K562 (cell line): ENCODE measurements around the gene DPY30. TPM values are rescaled to one million over a fixed set of nuclear protein-coding genes. Genes with fewer than 3 reads are reported as not detected.
"Not testable (repeated sequence)": the region's sequence is repeated elsewhere in the genome, so short reads cannot be mapped to it uniquely, and the experiment has no call there.

Experiments
- ATAC-seq: fragments of 200-7000 bp; cut with Tn5 transposase; 3 replicates; pipeline ENCODE4 v1.9.1; 2020; ENCODE audit warnings: moderate library complexity
- BruUV-seq: library from RNA; stranded (reverse); fragments of 400-500 nt; replicated peaks from 2 replicates; lab custom pipeline; 2021; lab: Mats Ljungman, UMichigan
- CTCF ChIA-PET: fragments of 300-600 bp; formaldehyde crosslinking; extraction: SDS; loops from one replicate; lab custom pipeline; 2021; ENCODE audit warnings: low intra/inter-chr PET ratio; lab: Yijun Ruan, JAX
- POLR2A ChIA-PET: fragments of 300-600, 350-650 bp; sonication (Branson Sonifier 250); formaldehyde crosslinking; extraction: SDS; loops from one replicate; lab custom pipeline; 2021; ENCODE audit warnings: antibody characterized with exemption, inconsistent platforms; lab: Yijun Ruan, JAX
- DNase-seq, 4 experiments: peaks; one replicate each; pipeline versions ENCODE4 v3.0.0 to v3.0.0-alpha.2; 2011 to 2018; ENCODE audit warnings: low spot score in 3 of 4, mixed read lengths in 3 of 4; ENCODE audit errors: extremely low read depth in 1 of 4
- FAIRE-seq: peaks from 2 replicates; lab custom pipeline; 2011; peaks lifted over from hg19 to GRCh38; lab: Jason Lieb, UNC
- H2AFZ ChIP-seq: 2 replicates; pipeline ENCODE4 v1.6.0; 2011; ENCODE audit warnings: low read depth, low read length, control low read depth, inconsistent platforms
- H3K27ac ChIP-seq: fragments of 200-600 bp; 3 replicates; pipeline ENCODE4 v1.8.0; 2011; ENCODE audit warnings: low read depth, mild to moderate bottlenecking, control low read depth, inconsistent platforms, low read length, moderate library complexity, mixed read lengths; ENCODE audit errors: extremely low read depth
- H3K27me3 ChIP-seq, 2 experiments: fragments of 300-600 bp in 1 of 2; 2 replicates in 1 of 2; 3 replicates in 1 of 2; pipeline versions ENCODE4 v1.6.0 to v1.8.0; 2011; ENCODE audit warnings: inconsistent platforms in 2 of 2, low read length in 2 of 2, mild to moderate bottlenecking in 1 of 2, mixed read lengths in 1 of 2, moderate library complexity in 1 of 2; ENCODE audit not compliant: control insufficient read depth in 2 of 2, insufficient read depth in 2 of 2
- H3K36me3 ChIP-seq: fragments of 300-600 bp; 3 replicates; pipeline ENCODE4 v1.8.0; 2011; ENCODE audit warnings: mild to moderate bottlenecking, low read length, inconsistent platforms; ENCODE audit not compliant: control insufficient read depth, insufficient read depth
- H3K4me1 ChIP-seq, 2 experiments: fragments of 200-600 bp in 1 of 2; replicated peaks in 1 of 2; 2 replicates in 1 of 2; 3 replicates in 1 of 2; pipeline versions ENCODE4 v1.5.1 to v1.8.0; 2011; ENCODE audit warnings: inconsistent platforms in 2 of 2, low read length in 2 of 2, mild to moderate bottlenecking in 1 of 2, mixed read lengths in 1 of 2, moderate library complexity in 1 of 2; ENCODE audit not compliant: control insufficient read depth in 2 of 2, insufficient read depth in 2 of 2
- H3K4me2 ChIP-seq: 2 replicates; pipeline ENCODE4 v1.6.1; 2011; ENCODE audit warnings: low read length, control low read depth, inconsistent platforms, mixed read lengths; ENCODE audit not compliant: insufficient read depth
- H3K4me3 ChIP-seq: fragments of 200-600 bp; sonication (generic), shearing (Covaris generic); 2 replicates; pipeline ENCODE4 v1.5.1; 2016; ENCODE audit warnings: control low read depth, inconsistent platforms
- H3K79me2 ChIP-seq: fragments of 200-600 bp; 3 replicates; pipeline ENCODE4 v1.8.0; 2011; ENCODE audit warnings: low read length, inconsistent platforms; ENCODE audit not compliant: control insufficient read depth, insufficient read depth
- H3K9ac ChIP-seq, 2 experiments: 2 replicates each; pipeline versions ENCODE4 v1.6.0 to v1.6.1; 2011; ENCODE audit warnings: low read depth in 2 of 2, low read length in 2 of 2, control low read depth in 1 of 2, inconsistent platforms in 1 of 2, mild to moderate bottlenecking in 1 of 2, mixed read lengths in 1 of 2; ENCODE audit not compliant: insufficient read depth in 1 of 2
- H3K9me1 ChIP-seq: one replicate; pipeline ENCODE4 v1.6.0; 2011; ENCODE audit warnings: inconsistent platforms, mild to moderate bottlenecking, low read length, moderate library complexity; ENCODE audit not compliant: control insufficient read depth, insufficient read depth
- H3K9me3 ChIP-seq: replicated peaks from 2 replicates; pipeline ENCODE4 v1.5.1; 2011; ENCODE audit warnings: low read depth, low read length, inconsistent platforms; ENCODE audit not compliant: control insufficient read depth, insufficient read depth
- H4K20me1 ChIP-seq: replicated peaks from 2 replicates; pipeline ENCODE4 v1.6.1; 2011; ENCODE audit warnings: low read length, inconsistent platforms, mixed read lengths; ENCODE audit not compliant: control insufficient read depth, insufficient read depth
- TRIM24 ChIP-seq, 2 experiments: fragments of 450-650 bp; IDR thresholded peaks; 2 replicates each; pipeline ENCODE4 v1.6.1; 2016
- ZNF766 ChIP-seq: fragments of 200-800 bp; sonication (Bioruptor generic); conservative IDR thresholded peaks from 2 replicates; pipeline ENCODE4 v1.6.1; 2016; ENCODE audit warnings: missing genetic modification characterization, missing compliant biosample characterization
- WGBS: fragments of 100-300 bp; shearing (Covaris generic); methylation state at CpG from one replicate; pipeline ENCODE4 v1.1.6; 2016; ENCODE audit warnings: low coverage, mixed read lengths; ENCODE audit not compliant: insufficient coverage; ENCODE audit errors: missing lambda C conversion rate; 5-methylcytosine and 5-hydroxymethylcytosine counted together
- in situ Hi-C: fragments of 300-500 bp; cut with MboI; formaldehyde crosslinking; loops from 4 replicates; pipeline ENCODE4 v1.15.0; 2018; ENCODE audit warnings: inconsistent platforms, mixed read lengths
- intact Hi-C: fragments of 100-400 bp; cut with micrococcal nuclease; formaldehyde crosslinking; loops from 2 replicates; pipeline ENCODE4 v1.14.2; 2022
- polyA plus RNA-seq, 8 experiments: library from polyadenylated mRNA; depleted of rRNA in 4 of 8; stranded (reverse) in 5 of 8; unstranded in 3 of 8; fragments of >200 nt; fragmentation: Nextera tagmentation in 2 of 8; fragmentation: Illumina TruSeq in 1 of 8; extraction: Ambion mirVana in 2 of 8; extraction: Trizol in 1 of 8; gene quantifications; 2 replicates each; pipeline versions ENCODE4 v1.2.1 to v1.2.3, GENCODE V29; 2011 to 2014; ENCODE audit warnings: inconsistent platforms in 1 of 8, missing spikeins in 1 of 8
- total RNA-seq, 7 experiments: library from RNA; depleted of rRNA in 6 of 7; stranded (reverse); fragments of >200 nt in 6 of 7; fragmentation: Illumina TruSeq in 2 of 7; extraction: Trizol in 2 of 7; gene quantifications; 2 replicates each; pipeline versions ENCODE4 v1.2.1 to v1.2.3, GENCODE V29; 2011 to 2021; ENCODE audit warnings: low replicate concordance in 1 of 7
- TF ChIP-seq, protein P1 (sequence below): sonication (generic); formaldehyde crosslinking; IDR thresholded peaks from 2 replicates; pipeline ENCODE4 v1.8.1; 2022; ENCODE audit warnings: missing genetic modification reagents

DPY30 gene
- total and polyA plus RNA-seq, 9 of the 15 experiments (the other 6 are each of a cell fraction or from before 2014, with no cell fraction given) = 64.6 to 402 (median 116) TPM

DNA sequence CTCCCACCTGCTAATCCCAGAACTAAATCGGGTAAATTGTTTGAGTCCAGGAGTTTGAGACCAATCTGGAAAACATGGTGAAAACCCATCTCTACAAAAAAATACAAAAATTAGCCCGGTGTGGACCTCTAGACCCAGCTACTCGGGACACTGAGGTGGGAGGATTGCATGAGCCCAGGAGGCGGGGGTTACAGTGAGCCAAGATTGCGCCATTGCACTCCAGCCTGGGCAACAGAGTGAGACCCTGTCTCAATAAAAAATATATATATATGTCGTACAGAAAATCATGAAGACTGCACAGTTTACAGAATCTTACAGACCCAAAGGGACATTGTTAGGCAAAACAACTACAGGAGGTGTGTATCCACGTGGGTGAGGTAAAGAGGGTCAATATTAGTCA lies 4.0 kb upstream of the DPY30 start:
- TF ChIP-seq TRIM24 (IDR thresholded peaks at IDR 0.05) = no peak
- TF ChIP-seq, protein P1, sequence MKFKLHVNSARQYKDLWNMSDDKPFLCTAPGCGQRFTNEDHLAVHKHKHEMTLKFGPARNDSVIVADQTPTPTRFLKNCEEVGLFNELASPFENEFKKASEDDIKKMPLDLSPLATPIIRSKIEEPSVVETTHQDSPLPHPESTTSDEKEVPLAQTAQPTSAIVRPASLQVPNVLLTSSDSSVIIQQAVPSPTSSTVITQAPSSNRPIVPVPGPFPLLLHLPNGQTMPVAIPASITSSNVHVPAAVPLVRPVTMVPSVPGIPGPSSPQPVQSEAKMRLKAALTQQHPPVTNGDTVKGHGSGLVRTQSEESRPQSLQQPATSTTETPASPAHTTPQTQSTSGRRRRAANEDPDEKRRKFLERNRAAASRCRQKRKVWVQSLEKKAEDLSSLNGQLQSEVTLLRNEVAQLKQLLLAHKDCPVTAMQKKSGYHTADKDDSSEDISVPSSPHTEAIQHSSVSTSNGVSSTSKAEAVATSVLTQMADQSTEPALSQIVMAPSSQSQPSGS (CRISPR knock-in tag) = no peak
- Histone ChIP-seq H3K4me3 (no peak overlapping the region), H4K20me1 (no peaks in the 10 kb centered on the region; the same call in 1 of the 2 replicates), H3K4me1 (peaks cover 8 to 13% of the 10 kb centered on the region in 2 experiments; a peak in 2 of 5 replicates), H3K27ac (no peak overlapping the region), H3K79me2 (peaks cover 20% of the 10 kb centered on the region), H3K36me3 (no peaks in the 10 kb centered on the region), H3K4me2 (no peak overlapping the region), H3K9me1 (no peaks in the 10 kb centered on the region), H3K9me3 (no peaks in the 10 kb centered on the region), H2AFZ (no peak overlapping the region), H3K9ac (no peak overlapping the region), H3K27me3 (no peaks in the 10 kb centered on the region)
- no peak for DNase-seq
- intact Hi-C loops = no loop called here
- ChIA-PET CTCF (no interaction called here), POLR2A (interaction anchor here (2.5 kb wide), 1 partner anchor 19 kb away, joined by 8 read pairs; no protein-coding TSS in a partner anchor)
- WGBS = 62% methylated on average over 7 of the region's 7 CpGs
- in situ Hi-C loops = no loop called here
- ATAC-seq = no peak
- no TSS peak for BruUV-seq
- FAIRE-seq = no peak

DNA sequence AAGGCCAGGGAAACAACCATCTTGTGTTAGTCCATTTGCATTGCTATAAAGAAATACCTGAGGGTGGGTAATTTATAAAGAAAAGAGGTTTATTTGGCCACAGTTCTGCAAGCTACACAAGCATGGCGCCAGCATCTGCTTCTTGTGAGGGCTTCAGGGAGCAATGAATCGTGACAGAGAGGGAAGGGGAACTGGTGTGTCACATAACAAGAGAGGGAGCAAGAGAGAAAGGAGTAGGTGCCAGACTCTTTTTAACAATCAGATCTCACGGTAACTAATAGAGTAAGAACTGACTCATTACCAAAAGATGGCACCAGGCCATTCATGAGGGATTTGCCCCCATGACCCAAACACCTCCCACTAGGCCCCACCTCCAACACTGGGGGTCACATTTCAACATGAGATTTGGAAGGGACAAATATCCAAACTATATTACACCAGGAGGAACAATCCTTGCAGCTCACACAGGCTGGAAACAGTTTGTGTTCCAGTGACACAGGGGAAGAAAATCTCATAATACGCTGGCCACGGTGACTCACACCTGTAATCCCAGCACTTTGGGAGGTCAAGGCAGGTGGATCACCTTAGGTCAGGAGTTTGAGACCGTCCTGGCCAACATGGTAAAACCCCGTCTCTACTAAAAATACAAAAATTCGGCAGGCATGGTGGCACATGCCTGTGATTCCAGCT lies 5.3 kb downstream of the DPY30 start:
- intact Hi-C loops, H4K20me1 ChIP-seq, FAIRE-seq, H3K4me3 ChIP-seq, H3K9me3 ChIP-seq, H3K27ac ChIP-seq, H3K4me1 ChIP-seq, H3K9me1 ChIP-seq, DNase-seq, CTCF ChIA-PET, BruUV-seq, H3K4me2 ChIP-seq, H3K27me3 ChIP-seq, in situ Hi-C loops, H3K9ac ChIP-seq, H2AFZ ChIP-seq: not testable (repeated sequence)
- peaks cover 34% of the 10 kb centered on the region for H3K79me2 ChIP-seq
- 0 out of 2 replicates have a peak, but pooled peaks have one; percentile 50 for TF ChIP-seq ZNF766 (CRISPR knock-in tag)
- WGBS = 82% methylated on average over 8 of the region's 8 CpGs
- ATAC-seq = peak; percentile 12; the same call in 2 of the 3 replicates
- POLR2A ChIA-PET = interaction anchor here (0.9 kb wide), 1 partner anchor 24 kb away, joined by 3 read pairs; the partner anchor contains the start of gene MEMO1
- H3K36me3 ChIP-seq = peaks cover 35% of the 10 kb centered on the region

DNA sequence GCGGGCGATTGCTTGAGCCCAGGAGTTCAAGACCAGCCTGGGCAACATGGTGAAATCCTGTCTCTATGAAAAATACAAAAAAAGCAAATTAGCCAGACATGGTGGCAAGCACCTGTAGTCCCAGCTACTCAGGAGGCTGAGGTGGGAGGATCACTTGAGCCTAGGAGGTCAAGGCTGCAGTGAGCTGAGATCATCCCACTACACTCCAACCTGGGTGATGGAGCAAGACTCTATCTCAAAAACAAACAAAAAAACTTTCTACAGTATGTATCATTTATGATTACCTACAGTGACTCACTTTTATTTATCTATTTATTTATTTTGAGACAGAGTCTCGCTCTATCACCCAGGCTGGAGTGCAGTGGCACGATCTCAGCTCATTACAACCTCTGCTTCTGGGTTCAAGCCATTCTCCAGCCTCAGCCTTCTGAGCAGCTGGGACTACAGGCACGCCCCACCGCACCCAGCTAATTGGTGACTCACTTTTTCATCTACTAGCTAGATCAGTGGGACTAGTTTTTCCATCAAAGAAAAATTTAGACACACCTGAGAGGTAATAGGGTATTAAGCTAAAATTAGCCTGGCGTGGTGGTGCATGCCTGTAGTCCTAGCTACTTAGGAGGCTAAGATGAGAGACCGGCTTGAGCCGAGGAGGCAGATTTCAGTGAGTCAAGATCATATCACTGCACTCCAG lies 20.7 kb downstream of the DPY30 start:
- H3K27ac ChIP-seq, H3K27me3 ChIP-seq, intact Hi-C loops, H3K9ac ChIP-seq, in situ Hi-C loops, H3K4me2 ChIP-seq, H4K20me1 ChIP-seq, ATAC-seq, H3K79me2 ChIP-seq, H3K9me1 ChIP-seq, H3K9me3 ChIP-seq, FAIRE-seq, CTCF ChIA-PET, H3K4me3 ChIP-seq, BruUV-seq, H3K4me1 ChIP-seq, H2AFZ ChIP-seq, DNase-seq: not testable (repeated sequence)
- peaks cover 23% of the 10 kb centered on the region for H3K36me3 ChIP-seq
- POLR2A ChIA-PET = interaction anchor here (0.7 to 2.4 kb wide), 6 partner anchors 10 to 44 kb away, joined by 3 to 8 read pairs (median 4); partner anchors contain the start of gene DPY30
- 86% methylated on average over 9 of the region's 9 CpGs for WGBS
